GM18499 (cell line): ENCODE results near the gene POLR2E.

Experiments
- ATAC-seq: cut with Tn5 transposase; IDR thresholded peaks from one replicate; pipeline ENCODE4 v1.9.1; 2021; ENCODE audit warnings: moderate number of reproducible peaks; ENCODE audit not compliant: insufficient read depth, unreplicated experiment

POLR2E gene

GRCh38 chr19:1068009-1069001 lies 26.9 kb downstream of the POLR2E start:
- ATAC-seq = no peak

- no peak for ATAC-seq
These were observed 27.7 kb downstream of the POLR2E start for GRCh38 chr19:1067341-1067957.

- ATAC-seq = no peak
These were observed 28.3 kb downstream of the POLR2E start, which contains the start of gene ARHGAP45 for GRCh38 chr19:1066748-1067340. ARHGAP45 (plus strand) TSS chr19:1067167; CDS start chr19:1067406, 239 bp downstream.

GRCh38 chr19:1066251-1066747 lies 28.9 kb downstream of the POLR2E start:
- no peak for ATAC-seq

GRCh38 chr19:1065606-1066109 lies 29.5 kb downstream of the POLR2E start:
- ATAC-seq = no peak

GRCh38 chr19:1064661-1065605 lies 30.2 kb downstream of the POLR2E start:
- no peak for ATAC-seq

- ATAC-seq = no peak
These were observed 31.1 kb downstream of the POLR2E start for GRCh38 chr19:1063909-1064660.

- ATAC-seq = no peak
These were observed 31.9 kb downstream of the POLR2E start for GRCh38 chr19:1063030-1063908.

GRCh38 chr19:1062387-1063029 lies 32.7 kb downstream of the POLR2E start:
- no peak for ATAC-seq

- ATAC-seq = no peak
These were observed 33.2 kb downstream of the POLR2E start for GRCh38 chr19:1061987-1062386.

GRCh38 chr19:1060689-1061088 lies 34.5 kb downstream of the POLR2E start:
- no peak for ATAC-seq

GRCh38 chr19:1058112-1058511 lies 37.1 kb downstream of the POLR2E start:
- ATAC-seq = no peak

- ATAC-seq = no peak
These were observed 37.9 kb downstream of the POLR2E start for GRCh38 chr19:1057176-1057855.

- no peak for ATAC-seq
These were observed 39.1 kb downstream of the POLR2E start for GRCh38 chr19:1055886-1056620.

- ATAC-seq = no peak
These were observed 40.1 kb downstream of the POLR2E start for GRCh38 chr19:1055028-1055425.
